ENCODE measurements around the gene NECAP2. TPM values are rescaled to one million over a fixed set of nuclear protein-coding genes. Genes with fewer than 3 reads are reported as not detected.

Gene NECAP2
- total and polyA plus RNA-seq, 10 of the 15 experiments (the other 5 are each of a cell fraction or from before 2014, with no cell fraction given) = 16.3 to 98.0 (median 57.4) TPM

DNA sequence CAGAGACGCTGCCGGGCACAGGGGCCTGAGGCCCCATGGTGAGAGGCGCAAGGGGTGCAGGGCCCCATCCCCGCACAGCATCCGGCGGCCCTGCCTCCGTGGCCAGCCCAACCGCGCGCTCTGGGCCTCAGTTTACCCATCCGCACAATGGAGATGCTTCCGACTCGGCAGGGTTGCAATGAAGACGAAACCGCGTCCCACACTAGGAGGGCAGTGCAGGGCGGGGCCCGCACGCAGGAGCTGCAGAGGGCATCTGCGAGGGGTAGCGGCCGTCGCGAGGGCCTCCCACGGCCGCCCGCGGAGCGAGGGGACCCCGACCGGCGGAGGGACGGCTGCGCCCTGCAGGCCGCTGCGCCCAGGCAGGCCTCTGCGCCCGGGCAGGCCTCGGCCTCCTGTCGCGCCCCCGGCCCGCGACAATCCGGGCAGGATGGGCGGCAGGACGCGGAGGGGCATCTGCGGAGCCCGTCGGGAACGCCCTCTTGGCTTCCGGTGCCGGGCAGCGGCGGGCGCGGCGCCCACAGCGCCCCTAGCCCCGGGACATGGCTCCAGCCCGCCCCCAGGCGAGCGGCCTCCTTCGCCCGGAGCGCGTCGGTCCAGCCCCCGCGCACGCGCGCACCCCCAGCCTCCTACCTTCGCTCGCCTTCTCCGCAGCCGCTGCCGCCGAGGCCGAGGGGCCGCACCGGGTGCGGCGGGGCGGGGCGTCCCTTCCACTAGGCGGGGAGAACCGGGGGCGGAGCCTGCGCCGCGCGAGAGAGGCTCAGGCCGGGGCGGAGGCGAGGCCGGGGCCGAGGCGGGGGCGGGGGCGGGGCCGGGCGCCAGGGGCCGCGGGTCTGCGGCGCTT, 58.3 kb downstream of the NECAP2 start (continued):
- TF ChIP-seq SREBF1 (IDR thresholded peaks at IDR 0.05; ENCODE audit: low read length) (no peak), HDGF (IDR thresholded peaks at IDR 0.05) (no peak), EP300 (IDR thresholded peaks at IDR 0.05; ENCODE audit: borderline replicate concordance in 1 of 2, control insufficient read depth in 1 of 2, low read depth in 2 of 2, low read length in 2 of 2) (no peak), SUPT20H (IDR thresholded peaks at IDR 0.05; ENCODE audit: borderline replicate concordance, control insufficient read depth, low read depth, low read length) (no peak), EZH2 (IDR thresholded peaks at IDR 0.05; ENCODE audit: borderline replicate concordance, control insufficient read depth, low read depth, low read length) (no peak), TBL1XR1 (IDR thresholded peaks at IDR 0.05; ENCODE audit: low read depth, low read length) (no peak), CREM (IDR thresholded peaks at IDR 0.05; ENCODE audit: low read depth) (no peak), FOXK2 (IDR thresholded peaks at IDR 0.05) (no peak), SMARCA5 (IDR thresholded peaks at IDR 0.05) (0 out of 2 replicates have a peak, but pooled peaks have one; percentile 68), PML (IDR thresholded peaks at IDR 0.05; ENCODE audit: low read length) (no peak), PAX8 (IDR thresholded peaks at IDR 0.05) (no peak), ESRRA (IDR thresholded peaks at IDR 0.05; ENCODE audit: low read length) (no peak), POU2F2 (IDR thresholded peaks at IDR 0.05; ENCODE audit: borderline replicate concordance, low read depth, low read length) (no peak), LARP7 (IDR thresholded peaks at IDR 0.05) (peak; percentile 98), POLR2A (IDR thresholded peaks at IDR 0.05; ENCODE audit: low read depth, low read length) (peak; percentile 61; the same call in 1 of the 2 replicates), ZNF384 (IDR thresholded peaks at IDR 0.05; ENCODE audit: borderline replicate concordance, low read depth, low read length) (no peak), POLR2AphosphoS2 (IDR thresholded peaks at IDR 0.05; ENCODE audit: low read depth, low read length) (no peak), NFYB (IDR thresholded peaks at IDR 0.05; ENCODE audit: insufficient read depth, low read depth, low read length) (no peak), FOXM1 (IDR thresholded peaks at IDR 0.05; ENCODE audit: low read depth, low read length) (no peak), SIN3A (IDR thresholded peaks at IDR 0.05; ENCODE audit: low read depth, low read length) (no peak), KAT2A (conservative IDR thresholded peaks at IDR 0.05; ENCODE audit: control insufficient read depth, low read depth, low read length) (no peak)
- TF ChIP-seq, protein P1, sequence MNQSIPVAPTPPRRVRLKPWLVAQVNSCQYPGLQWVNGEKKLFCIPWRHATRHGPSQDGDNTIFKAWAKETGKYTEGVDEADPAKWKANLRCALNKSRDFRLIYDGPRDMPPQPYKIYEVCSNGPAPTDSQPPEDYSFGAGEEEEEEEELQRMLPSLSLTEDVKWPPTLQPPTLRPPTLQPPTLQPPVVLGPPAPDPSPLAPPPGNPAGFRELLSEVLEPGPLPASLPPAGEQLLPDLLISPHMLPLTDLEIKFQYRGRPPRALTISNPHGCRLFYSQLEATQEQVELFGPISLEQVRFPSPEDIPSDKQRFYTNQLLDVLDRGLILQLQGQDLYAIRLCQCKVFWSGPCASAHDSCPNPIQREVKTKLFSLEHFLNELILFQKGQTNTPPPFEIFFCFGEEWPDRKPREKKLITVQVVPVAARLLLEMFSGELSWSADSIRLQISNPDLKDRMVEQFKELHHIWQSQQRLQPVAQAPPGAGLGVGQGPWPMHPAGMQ (IDR thresholded peaks at IDR 0.05; ENCODE audit: borderline replicate concordance) = no peak
- TF ChIP-seq, protein P2, sequence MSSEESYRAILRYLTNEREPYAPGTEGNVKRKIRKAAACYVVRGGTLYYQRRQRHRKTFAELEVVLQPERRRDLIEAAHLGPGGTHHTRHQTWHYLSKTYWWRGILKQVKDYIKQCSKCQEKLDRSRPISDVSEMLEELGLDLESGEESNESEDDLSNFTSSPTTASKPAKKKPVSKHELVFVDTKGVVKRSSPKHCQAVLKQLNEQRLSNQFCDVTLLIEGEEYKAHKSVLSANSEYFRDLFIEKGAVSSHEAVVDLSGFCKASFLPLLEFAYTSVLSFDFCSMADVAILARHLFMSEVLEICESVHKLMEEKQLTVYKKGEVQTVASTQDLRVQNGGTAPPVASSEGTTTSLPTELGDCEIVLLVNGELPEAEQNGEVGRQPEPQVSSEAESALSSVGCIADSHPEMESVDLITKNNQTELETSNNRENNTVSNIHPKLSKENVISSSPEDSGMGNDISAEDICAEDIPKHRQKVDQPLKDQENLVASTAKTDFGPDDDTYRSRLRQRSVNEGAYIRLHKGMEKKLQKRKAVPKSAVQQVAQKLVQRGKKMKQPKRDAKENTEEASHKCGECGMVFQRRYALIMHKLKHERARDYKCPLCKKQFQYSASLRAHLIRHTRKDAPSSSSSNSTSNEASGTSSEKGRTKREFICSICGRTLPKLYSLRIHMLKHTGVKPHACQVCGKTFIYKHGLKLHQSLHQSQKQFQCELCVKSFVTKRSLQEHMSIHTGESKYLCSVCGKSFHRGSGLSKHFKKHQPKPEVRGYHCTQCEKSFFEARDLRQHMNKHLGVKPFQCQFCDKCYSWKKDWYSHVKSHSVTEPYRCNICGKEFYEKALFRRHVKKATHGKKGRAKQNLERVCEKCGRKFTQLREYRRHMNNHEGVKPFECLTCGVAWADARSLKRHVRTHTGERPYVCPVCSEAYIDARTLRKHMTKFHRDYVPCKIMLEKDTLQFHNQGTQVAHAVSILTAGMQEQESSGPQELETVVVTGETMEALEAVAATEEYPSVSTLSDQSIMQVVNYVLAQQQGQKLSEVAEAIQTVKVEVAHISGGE (CRISPR knock-in tag; IDR thresholded peaks at IDR 0.05) = no peak
- TF ChIP-seq, protein P3, sequence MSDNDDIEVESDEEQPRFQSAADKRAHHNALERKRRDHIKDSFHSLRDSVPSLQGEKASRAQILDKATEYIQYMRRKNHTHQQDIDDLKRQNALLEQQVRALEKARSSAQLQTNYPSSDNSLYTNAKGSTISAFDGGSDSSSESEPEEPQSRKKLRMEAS (IDR thresholded peaks at IDR 0.05; ENCODE audit: low read depth, low read length) = no peak

Data from GM12878 (cell line).